ENCODE measurements around the gene ALDH5A1. TPM values are rescaled to one million over a fixed set of nuclear protein-coding genes. Genes with fewer than 3 reads are reported as not detected.

The ALDH5A1 gene
- total RNA-seq, 4 donors from 2014 or later = 10.9 to 16.5 (median 14.3) TPM

DNA sequence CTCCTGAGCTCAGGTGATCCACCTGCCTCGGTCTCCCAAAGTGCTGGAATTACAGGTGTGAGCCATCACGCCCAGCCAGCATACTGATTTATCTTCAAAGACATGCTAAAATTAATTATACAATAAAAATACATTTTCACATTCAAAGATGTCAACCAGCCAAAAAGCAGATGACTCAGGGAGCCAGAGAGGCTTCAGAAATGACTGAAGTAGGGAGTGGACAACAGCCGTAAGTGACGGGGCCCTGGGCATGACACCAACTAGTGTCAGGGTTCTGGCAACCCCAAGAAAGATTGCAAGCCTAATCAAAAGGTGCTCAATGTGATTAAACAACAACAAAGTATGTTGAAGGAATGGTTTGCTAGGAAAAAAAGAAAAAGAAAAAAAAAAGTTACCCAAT lies 33.8 kb upstream of the ALDH5A1 start:
- intact Hi-C loops (cut with DNase I; ENCODE audit: low total_unique reads) = no loop called here
- no peak for DNase-seq (ENCODE audit: low spot score in 2 of 2)
- no peak overlapping the region for H3K4me3 ChIP-seq (ENCODE audit: low read depth, poor library complexity, severe bottlenecking)
- WGBS, 2 donors = 46 to 52% methylated on average over 4 of the region's 4 CpGs
- TF ChIP-seq POLR2A (IDR thresholded peaks at IDR 0.05) (no peak), CTCF (IDR thresholded peaks at IDR 0.05) (no peak)

GRCh38 chr6:24464253-24465038 lies 30.3 kb upstream of the ALDH5A1 start:
- H3K4me3 ChIP-seq (ENCODE audit: low read depth, poor library complexity, severe bottlenecking) = no peak overlapping the region
- no peak for DNase-seq (ENCODE audit: low spot score in 2 of 2)
- intact Hi-C loops (cut with DNase I; ENCODE audit: low total_unique reads) = no loop called here
- TF ChIP-seq POLR2A (IDR thresholded peaks at IDR 0.05) (no peak), CTCF (IDR thresholded peaks at IDR 0.05) (no peak)
- 75 to 82% methylated on average over 11 of the region's 11 CpGs for WGBS, 2 donors

DNA sequence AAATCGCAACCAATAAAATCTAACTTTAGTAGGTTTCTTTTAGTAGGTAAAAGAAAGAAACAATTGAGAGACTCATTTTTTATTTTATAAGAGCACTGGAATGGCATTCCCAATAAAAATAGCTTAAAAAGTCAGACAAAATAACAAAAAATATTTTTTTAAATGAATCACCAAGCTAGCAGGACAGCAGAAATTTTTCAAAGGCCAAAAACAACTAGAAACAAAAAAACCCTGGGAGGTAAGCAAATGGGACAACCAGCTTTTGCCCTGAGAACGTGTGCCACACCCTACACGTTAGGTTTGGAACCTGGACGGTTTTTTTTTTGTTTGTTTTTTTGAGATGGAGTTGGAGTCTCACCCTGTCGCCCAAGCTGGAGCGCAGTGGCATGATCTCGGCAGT lies 25.0 kb upstream of the ALDH5A1 start:
- DNase-seq (ENCODE audit: low spot score in 2 of 2) = no peak
- TF ChIP-seq POLR2A (IDR thresholded peaks at IDR 0.05) = no peak
- no peak for TF ChIP-seq CTCF (IDR thresholded peaks at IDR 0.05)
- no peak overlapping the region for H3K4me3 ChIP-seq (ENCODE audit: low read depth, poor library complexity, severe bottlenecking)
- intact Hi-C loops (cut with DNase I; ENCODE audit: low total_unique reads) = no loop called here
- WGBS, 2 donors = 77 to 85% methylated on average over 7 of the region's 7 CpGs

DNA sequence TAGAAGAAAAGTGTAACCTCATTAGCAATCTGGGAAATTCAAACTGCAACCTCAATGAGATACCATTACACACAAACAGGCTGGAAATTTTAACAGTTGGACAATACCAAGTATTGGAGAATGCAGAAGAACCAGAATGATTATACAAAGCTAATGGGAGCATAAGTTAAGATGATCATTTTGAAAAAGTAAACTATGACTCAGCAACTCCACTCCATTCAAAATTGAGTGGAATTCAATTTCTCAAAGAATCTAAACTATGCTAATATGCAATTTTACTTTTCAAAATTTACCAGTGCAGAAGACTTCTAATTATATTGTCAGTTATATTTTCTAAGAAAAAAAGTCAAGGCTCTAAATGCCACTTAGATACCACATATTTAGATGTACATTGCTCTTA lies 22.6 kb upstream of the ALDH5A1 start:
- no peak for DNase-seq (ENCODE audit: low spot score in 2 of 2)
- intact Hi-C loops (cut with DNase I; ENCODE audit: low total_unique reads) = no loop called here
- TF ChIP-seq POLR2A (IDR thresholded peaks at IDR 0.05) = no peak
- TF ChIP-seq CTCF (IDR thresholded peaks at IDR 0.05) = no peak
- no peak overlapping the region for H3K4me3 ChIP-seq (ENCODE audit: low read depth, poor library complexity, severe bottlenecking)

DNA sequence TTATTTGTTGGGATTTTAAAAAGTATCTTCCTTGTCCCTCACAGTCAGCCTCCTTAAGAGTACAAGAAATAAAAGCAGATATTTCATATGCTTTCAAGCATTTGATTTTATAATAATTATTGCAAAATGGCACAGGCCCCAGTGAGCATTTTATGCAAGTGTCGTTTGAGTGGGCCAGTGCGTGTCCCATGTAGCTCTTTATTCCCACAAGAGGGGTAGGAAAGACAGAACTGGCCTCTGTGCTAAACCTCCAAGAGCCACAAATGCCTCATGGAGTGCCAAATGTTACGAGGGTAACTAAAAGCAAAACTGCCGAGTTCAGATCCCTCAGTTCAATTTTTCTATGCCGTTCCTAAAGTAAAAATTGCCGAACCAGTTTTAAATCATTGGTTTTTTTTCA lies 18.1 kb upstream of the ALDH5A1 start:
- intact Hi-C loops (cut with DNase I; ENCODE audit: low total_unique reads) = no loop called here
- no peak for DNase-seq (ENCODE audit: low spot score in 2 of 2)
- no peak for TF ChIP-seq CTCF (IDR thresholded peaks at IDR 0.05)
- TF ChIP-seq POLR2A (IDR thresholded peaks at IDR 0.05) = no peak
- no peak overlapping the region for H3K4me3 ChIP-seq (ENCODE audit: low read depth, poor library complexity, severe bottlenecking)
- WGBS, 2 donors = 82 to 84% methylated on average over 6 of the region's 6 CpGs

DNA sequence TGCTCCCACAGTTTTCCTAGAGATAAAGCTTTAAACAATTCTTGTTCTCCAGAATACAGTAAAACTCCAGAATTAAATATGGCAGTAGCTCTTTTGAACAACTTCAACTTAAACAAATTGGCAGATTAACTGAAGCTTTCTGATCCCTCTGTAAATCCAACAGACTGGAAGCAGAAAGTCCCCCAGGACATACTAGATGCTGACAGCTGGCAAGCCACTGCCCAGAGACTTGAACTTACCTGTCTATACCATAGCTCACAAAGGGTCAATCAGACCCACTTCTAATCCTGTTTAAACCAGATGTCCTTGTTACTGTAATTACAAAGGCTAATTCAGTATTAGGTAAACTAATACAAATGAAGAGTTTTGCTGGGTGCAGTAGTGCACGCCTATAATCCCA lies 17.7 kb upstream of the ALDH5A1 start:
- DNase-seq (ENCODE audit: low spot score in 2 of 2) = no peak
- TF ChIP-seq POLR2A (IDR thresholded peaks at IDR 0.05) = no peak
- TF ChIP-seq CTCF (IDR thresholded peaks at IDR 0.05) = no peak
- intact Hi-C loops (cut with DNase I; ENCODE audit: low total_unique reads) = no loop called here
- WGBS, 2 donors = 96 to 100% methylated on average over 1 of the region's 1 CpG
- H3K4me3 ChIP-seq (ENCODE audit: low read depth, poor library complexity, severe bottlenecking) = no peak overlapping the region

All from lower leg skin (tissue), 4 donors.